ENCODE measurements around the gene RASSF9.

DNA sequence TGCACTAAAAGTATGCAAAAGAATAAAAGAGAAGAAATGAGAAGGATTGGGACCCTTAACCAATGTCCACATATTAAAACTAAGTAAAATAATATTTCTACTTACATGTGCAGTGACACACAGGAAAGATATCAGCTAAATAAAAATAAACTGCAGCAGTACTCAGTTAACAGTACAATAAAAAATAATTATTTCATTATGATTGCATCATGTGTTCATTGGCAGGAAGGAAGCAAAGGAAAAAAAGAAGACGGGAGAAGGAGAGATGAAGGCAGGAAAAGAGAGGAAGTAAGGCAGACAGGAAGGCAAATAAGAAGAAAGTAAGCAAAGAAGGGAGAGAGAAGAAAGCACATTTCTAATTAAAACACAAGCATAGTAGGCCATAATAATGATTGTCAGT is 33.0 kb downstream of the RASSF9 start:
- TF ChIP-seq, protein P1, sequence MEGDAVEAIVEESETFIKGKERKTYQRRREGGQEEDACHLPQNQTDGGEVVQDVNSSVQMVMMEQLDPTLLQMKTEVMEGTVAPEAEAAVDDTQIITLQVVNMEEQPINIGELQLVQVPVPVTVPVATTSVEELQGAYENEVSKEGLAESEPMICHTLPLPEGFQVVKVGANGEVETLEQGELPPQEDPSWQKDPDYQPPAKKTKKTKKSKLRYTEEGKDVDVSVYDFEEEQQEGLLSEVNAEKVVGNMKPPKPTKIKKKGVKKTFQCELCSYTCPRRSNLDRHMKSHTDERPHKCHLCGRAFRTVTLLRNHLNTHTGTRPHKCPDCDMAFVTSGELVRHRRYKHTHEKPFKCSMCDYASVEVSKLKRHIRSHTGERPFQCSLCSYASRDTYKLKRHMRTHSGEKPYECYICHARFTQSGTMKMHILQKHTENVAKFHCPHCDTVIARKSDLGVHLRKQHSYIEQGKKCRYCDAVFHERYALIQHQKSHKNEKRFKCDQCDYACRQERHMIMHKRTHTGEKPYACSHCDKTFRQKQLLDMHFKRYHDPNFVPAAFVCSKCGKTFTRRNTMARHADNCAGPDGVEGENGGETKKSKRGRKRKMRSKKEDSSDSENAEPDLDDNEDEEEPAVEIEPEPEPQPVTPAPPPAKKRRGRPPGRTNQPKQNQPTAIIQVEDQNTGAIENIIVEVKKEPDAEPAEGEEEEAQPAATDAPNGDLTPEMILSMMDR (IDR thresholded peaks at IDR 0.05; ENCODE audit: borderline replicate concordance, extremely low read depth, low read length, poor library complexity, severe bottlenecking), result no peak
- no peak for TF ChIP-seq EZH2 (IDR thresholded peaks at IDR 0.05; ENCODE audit: borderline replicate concordance, low read depth, low read length, severe bottlenecking)

Measured in DND-41 (cell line).